ENCODE results near the gene SYT8. TPM values are rescaled to one million over a fixed set of nuclear protein-coding genes. Genes with fewer than 3 reads are reported as not detected.

Gene SYT8
- total RNA-seq, 1 donor from 2014 or later, result not detected

DNA sequence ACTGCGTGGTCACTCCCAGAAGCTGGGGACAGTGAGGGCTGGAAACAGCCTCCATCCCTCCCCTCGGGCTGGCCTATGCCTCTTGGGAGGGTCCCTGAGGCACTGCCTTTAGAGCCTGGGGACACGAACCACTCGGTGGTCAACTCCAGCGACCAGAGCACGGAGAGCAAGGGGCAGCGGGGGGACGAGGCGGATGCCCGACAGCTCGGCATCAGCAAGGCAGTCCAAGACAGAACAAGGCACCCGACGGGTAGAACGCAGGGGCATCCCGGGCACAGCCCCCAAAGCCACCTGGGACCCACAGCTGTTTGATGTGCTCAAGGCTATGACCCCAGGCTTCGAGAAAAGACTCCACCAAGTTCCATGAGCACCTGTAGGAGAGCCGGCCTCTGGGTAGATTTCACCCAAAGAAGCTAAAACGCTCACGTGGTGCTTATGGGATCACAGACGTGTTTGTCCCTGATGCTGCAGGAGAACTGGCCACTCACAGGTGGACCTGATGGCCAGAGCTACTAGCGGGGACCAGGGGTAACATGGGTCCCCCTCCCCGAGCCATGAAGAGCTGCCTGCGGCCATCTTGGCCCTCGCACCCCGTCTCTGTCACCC is 17.6 kb downstream of the SYT8 start:
- no peak for ATAC-seq (ENCODE audit: poor library complexity)
- intact Hi-C loops (cut with DNase I), result no loop called here
- no peak for DNase-seq

DNA sequence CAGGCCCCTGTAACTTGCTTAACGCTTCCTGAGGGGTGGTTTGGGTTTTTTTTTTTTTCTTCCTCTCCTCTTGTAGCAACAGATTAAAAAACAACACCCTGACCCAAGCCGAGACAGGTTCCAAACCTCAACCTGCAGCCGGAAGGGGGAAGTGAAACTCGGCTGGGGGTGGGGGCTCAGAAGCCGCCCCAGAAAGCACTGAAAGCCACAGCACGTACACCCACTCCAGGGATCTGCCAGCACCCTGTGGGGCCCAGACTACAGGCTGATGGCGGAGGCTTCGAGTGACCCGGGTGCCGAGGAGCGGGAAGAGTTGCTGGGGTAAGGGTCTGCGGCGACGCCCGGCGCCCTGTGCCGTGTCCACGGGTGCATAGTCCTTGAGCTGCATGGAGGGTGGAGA is 18.1 kb downstream of the SYT8 start, which contains the start of gene LSP1:
Gene LSP1, plus strand, starts transcription at position 208 of the 400 bp plus-strand sequence. Its CDS starts 61 bp downstream, at position 269.
- ATAC-seq (ENCODE audit: poor library complexity) (peak; percentile 13), DNase-seq (no peak)
- intact Hi-C loops (cut with DNase I), result no loop called here

DNA sequence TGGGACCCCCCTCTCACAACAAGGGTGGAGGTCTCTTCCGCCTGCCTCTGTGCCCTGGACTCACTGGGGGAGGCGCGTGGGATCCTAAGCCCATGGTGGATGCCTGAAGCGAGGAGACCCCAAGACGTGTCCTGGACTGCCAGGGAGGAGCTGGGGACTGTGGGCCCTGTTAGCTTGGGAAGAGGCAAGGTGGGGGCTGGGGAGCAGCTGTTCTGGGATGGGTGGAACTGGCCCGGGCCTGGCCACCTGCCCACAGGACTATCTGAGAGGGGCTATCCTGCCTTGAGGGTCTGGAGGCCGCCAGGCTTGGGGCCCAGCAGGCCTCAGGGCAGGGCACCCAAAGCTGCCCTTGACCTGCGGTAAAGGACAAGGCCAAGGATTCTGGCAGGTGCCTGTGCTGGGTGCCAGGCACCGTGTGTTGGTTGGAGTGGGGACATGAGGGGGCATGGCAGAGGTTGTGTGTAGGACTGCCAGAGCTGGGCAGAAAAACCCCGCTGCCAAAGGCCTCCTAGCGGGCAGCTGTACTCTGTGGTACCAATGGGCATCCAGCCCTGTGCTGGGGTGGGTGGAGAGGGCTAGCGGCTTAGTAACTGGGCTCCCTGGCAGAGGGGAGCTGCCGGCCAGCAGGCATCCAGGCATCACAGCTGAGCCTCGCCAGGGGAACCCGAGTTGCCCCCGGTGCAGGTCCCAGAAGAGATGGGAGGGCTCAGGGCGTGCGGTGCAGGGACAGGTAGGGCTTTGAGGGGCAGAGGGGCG is 18.8 kb downstream of the SYT8 start:
- ATAC-seq (ENCODE audit: poor library complexity), result no peak
- intact Hi-C loops (cut with DNase I), result no loop called here
- no peak for DNase-seq

DNA sequence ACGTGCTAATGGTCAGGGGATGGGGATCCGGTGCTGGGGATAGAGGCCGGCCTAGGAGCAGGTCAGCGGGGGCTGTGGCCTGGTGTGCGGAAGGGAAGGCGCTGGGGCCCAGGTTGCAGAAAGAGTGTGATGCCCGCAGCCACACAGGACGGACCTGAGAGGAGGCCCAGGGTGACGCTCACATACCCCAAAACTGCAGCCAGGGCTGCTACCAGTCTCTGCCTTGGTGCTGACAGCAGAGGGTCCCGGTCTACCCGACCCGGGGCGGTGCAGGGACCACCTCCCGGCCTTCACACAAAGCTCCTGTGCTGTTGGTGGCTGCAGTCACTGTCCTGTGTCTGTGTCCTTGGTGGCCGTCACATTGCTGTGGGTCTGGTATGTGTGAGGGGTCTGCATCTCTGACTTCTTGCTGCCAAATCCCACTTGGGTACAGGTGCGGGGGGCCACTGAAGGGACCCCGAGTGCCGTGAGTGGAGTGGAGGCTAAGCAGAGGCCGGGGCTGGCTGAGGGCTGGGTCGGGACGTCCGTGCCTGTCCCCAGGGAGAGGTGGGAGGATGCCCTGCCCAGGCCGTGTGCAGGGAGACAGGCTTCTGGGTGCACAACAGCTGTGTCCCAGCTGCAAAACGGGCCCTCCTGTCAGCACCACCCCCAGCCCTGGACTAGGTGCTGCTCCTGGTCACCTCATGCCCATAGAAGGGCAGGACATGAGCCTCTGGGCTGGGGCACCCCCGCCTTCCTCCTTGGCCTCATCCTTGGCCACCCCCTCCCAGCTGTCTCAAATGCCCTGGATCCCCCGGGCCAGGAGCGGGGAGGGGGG is 19.6 kb downstream of the SYT8 start:
- intact Hi-C loops (cut with DNase I), result no loop called here
- no peak for DNase-seq
- no peak for ATAC-seq (ENCODE audit: poor library complexity)

DNA sequence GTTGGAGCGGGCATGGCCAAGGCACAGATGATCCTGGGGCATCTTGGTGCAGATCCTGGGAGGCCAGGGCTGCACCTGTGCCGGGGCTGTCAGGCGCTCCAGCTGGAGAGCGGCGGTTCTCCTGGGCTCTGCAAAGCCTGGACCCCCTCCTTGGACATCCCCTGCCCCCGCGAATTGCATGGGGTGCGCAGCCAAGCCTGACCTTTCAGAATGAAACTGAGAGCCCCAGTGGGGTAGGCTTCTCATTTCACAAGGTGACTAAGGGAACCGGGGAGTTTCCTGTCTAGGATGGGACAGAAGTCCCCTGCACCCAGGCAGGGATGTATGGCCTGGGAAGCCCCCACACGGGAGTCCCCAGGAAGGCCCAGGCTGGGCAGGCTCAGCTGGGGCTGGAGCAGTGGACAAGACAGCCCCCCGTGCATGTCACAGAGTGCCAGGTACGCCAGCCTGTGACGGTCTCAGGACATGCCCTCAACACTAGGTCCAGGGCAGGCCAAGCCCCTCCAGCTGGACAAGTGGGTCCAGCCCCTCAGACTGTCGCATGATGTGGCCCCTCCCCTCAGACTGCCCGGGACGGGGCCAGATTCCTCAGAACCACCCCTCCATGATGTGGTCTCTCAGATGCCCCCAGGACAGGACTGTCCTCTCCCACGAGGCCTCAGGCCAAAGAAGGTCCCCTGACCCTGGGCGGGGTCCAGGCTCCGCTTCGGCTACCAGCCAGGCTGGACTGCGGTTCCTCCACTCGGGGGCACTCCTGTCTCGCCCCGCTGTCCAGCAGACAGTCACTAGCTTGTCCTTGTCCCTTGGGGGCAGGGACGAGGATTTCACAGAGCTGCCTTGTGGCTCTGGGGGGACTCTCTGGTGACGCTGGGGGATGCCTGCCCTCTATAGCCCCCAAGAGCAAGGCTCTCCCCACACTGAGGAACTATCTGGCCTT is 20.4 kb downstream of the SYT8 start:
- no peak for DNase-seq
- intact Hi-C loops (cut with DNase I), result no loop called here
- ATAC-seq (ENCODE audit: poor library complexity), result no peak

DNA sequence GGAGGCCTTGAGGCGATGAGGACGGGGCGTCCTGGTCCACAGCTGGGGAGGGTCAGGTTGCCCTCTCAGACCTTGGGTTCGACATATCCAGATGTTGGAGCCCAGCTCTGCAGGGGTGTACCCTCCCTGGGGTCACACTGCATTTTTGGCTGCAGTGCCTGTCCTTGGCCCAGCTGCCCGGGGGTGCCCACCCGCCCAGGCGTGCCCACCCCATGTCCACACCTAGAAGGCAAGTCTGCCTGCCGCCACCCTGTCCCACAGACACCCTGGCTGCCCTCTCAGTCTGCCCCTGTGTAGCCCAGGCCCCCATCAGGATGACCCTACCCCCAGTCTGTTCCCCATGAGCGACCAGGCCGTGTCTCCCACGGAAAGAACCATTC is 21.1 kb downstream of the SYT8 start:
- intact Hi-C loops (cut with DNase I), result no loop called here
- DNase-seq, result no peak

DNA sequence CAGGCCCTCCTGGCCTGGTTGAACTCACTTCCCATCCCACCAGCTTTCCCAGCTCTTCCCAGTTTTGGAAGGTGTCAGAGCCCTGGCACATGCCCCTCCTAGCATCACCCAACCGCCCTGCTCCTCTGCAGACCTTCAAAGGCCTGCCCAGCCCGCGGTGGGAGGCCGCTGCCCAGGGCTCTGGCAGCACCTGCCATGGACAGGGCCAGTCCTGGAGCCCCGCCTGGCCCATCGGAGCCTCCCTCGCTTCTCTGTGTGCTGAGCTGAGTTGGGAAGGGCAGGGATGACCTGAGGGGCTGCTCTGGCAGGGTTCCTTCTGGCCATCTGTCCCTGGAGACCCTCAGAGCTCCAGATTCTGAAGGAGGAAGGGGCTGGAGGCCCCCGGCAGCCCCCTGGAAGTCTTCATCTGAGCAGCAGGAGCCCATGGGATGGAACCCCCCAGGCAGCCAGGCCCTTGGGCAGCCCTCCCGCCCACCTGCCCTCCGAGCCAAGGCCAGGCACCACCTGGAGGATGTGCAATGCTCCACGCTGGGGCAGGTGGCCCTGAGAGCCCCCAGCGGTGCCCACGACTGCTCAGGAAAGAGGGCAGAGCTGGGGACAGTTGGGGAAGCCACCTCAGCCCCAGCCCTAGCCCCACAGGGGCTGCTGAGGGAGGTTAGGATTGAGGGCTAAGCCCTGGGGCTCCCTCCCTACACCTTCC is 21.7 kb downstream of the SYT8 start:
- ATAC-seq (ENCODE audit: poor library complexity), result no peak
- DNase-seq, result no peak
- intact Hi-C loops (cut with DNase I), result no loop called here

More for the DNA sequence above, 21.1 kb downstream of the SYT8 start:
- ATAC-seq (ENCODE audit: poor library complexity), result no peak

DNA sequence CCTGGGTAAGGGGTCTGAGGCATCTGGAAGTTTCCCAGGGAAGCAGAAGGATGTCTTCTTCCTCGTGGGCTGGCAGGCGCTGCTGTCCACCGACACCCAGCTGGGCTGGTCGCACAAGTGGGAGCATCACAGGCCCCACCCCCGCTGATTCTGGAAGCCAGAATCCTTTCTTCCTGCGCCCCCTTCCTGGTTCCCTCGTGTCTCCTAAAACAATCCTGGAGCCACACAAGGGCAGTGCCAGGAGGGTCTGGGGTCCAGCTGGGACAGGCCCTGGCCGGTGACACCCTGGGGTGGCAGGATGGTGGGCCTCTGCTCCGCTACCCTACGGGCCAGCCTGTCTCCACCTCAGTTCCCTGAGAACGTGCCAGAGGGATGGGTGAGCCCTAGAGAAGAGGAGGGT is 22.3 kb downstream of the SYT8 start:
- no peak for DNase-seq
- ATAC-seq (ENCODE audit: poor library complexity), result no peak
- intact Hi-C loops (cut with DNase I), result no loop called here

DNA sequence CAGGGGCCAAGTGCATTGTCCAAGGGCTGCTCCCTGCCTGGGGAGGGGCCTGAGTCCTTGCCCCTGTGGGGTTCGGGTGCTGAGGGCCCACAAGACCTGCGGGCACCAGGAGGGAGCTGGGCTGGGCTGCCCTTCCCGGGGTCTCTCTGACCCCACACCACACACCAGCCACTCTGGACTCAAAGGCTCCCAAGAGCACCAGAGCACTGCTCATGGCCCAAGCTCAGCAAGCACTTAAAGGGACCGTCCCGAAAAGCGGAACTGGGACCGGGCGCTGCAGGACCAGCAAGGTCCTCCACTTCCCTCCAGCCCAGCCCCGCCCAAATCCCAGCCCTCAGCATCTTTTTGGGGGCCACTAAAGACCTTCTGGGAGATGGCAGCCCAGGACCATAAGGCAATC is 23.4 kb downstream of the SYT8 start:
- intact Hi-C loops (cut with DNase I), result no loop called here
- DNase-seq (no peak), ATAC-seq (ENCODE audit: poor library complexity) (no peak)

DNA sequence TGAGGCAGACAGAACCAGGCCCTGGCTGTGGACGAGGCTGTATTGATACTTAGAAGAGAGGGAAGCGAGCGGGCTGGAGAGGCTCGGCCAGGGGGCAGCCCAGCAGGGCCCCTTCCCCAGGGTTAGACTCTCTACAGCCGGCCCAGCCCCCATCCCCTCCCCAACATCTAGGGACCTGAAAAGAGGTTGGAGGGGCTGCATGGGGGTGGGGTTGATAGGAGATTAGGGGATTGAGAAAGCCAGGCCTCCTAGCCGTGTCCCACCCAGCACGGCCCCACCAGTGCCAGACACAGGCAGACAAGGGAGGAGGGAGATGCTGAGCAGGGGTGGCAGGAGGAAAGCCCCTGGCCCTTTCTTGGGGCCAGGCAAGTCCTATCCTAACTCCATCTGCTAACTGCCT is 23.8 kb downstream of the SYT8 start:
- DNase-seq, result no peak
- intact Hi-C loops (cut with DNase I), result no loop called here

DNA sequence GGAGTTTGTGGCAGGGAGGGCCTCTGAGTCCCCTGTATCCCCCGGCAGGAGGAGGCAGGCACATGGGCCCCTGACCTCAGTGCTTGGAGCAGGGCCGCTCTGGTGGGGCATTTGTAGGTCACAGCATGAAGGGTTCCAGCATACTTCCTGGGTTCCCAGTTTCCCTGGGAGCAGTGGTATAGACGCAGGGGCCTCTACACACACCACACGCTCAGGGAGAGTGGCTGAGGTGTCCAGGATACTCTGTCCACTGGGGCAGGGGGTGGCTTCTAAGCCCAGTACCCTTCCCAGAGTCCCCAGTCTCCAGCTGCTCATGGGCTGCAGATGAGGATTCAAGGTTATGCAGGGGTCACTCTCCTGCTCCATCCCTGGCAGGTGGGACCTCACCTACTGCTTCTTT is 24.2 kb downstream of the SYT8 start:
- DNase-seq, result no peak
- no peak for ATAC-seq (ENCODE audit: poor library complexity)
- intact Hi-C loops (cut with DNase I), result no loop called here

More for the DNA sequence above, 23.8 kb downstream of the SYT8 start:
- no peak for ATAC-seq (ENCODE audit: poor library complexity)

DNA sequence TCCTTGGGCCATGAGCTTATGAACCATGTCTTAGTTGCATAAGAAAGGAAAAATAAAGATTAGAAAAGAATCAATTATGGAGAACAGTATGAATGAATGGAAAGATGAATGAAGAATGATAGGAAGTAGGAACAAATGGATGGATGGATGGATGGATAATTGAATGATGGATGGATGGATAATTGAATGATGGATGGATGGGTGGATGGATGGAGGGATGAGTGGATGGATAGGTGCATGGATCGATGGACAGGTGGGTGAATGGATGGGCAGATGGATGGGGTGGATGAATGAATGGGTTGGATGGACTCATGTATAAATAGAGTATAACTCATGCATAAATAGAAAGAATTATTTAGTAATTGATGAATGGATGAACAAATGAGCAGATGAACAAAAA is 25.3 kb downstream of the SYT8 start:
- no peak for ATAC-seq (ENCODE audit: poor library complexity)
- DNase-seq, result no peak
- intact Hi-C loops (cut with DNase I), result no loop called here

DNA sequence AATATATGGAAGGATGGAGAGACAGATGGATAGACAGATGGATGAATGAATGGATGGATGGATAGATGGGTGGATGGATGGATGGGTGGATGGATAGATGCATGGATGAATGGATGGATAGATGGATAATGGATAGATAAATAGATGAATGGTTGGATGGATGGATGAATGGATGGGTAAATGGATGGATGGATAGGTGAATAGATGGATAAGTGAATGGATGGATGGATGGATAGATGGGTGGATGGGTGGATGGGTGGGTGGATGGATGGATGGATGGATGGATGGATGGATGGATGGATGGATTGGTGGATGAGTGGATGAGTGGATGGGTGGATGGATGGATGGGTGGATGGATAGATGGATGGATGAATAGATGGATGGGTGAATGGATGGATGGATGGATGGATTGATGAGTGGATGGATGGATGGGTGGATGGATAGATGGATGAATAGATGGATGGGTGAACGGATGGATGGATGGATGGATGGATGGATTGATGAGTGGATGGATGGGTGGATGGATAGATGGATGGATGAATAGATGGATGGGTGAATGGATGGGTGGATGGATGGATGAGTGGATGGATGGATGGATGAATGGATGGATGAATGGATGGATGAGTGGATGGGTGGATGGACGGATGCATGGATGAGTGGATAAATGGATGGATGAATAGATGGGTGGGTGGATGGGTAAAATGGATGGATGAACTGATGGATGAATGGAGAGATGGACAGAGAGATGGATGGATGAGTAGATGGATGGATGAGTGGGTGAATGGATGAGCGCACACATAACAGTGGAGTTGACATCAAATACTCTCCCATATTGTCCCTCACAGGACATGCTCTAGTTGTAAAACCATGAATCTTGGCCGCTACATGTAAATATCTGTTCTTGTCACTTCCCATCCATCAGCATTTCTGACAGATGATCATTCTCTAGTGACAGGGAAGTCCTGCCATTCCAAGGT is 26.9 kb downstream of the SYT8 start:
- intact Hi-C loops (cut with DNase I), result no loop called here
- no peak for DNase-seq
- no peak for ATAC-seq (ENCODE audit: poor library complexity)

DNA sequence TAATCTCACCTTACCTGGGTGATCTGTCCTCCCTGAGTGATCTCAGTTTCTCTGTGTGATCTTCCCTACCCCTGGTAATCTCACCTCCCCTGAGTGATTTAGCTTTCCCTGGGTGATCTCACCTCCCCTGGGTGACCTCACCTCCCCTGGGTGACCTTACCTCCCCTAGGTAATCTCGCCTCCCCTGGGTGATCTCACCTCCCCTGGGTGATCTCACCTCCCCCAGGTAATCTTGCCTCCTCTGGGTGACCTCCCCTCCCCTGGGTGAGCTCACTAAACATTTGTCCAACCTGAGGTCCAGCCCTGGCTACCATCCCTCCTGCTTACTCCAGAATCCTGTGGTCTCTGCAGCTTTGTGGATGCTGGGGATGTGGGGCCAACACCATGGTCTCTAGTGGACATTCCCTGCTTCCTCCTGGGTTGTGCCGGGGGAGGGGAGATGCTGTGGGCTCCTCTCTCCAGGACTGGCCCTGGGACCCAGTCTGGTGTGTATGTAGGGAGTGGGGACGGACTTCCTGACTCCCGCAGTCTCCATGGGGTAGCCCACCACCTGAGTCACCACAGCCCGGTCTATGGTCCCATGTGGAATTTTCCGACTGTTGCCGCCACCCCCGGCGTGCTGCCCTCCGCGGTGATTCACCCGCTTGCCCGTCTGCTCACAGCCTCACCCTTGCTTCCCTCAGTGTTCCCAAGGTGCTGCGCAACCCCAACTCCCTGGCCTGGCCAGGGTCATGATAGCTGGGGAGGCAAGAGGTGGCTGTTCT is 28.0 kb downstream of the SYT8 start:
- intact Hi-C loops (cut with DNase I), result no loop called here
- peak; percentile 34 for DNase-seq
- no peak for ATAC-seq (ENCODE audit: poor library complexity)

DNA sequence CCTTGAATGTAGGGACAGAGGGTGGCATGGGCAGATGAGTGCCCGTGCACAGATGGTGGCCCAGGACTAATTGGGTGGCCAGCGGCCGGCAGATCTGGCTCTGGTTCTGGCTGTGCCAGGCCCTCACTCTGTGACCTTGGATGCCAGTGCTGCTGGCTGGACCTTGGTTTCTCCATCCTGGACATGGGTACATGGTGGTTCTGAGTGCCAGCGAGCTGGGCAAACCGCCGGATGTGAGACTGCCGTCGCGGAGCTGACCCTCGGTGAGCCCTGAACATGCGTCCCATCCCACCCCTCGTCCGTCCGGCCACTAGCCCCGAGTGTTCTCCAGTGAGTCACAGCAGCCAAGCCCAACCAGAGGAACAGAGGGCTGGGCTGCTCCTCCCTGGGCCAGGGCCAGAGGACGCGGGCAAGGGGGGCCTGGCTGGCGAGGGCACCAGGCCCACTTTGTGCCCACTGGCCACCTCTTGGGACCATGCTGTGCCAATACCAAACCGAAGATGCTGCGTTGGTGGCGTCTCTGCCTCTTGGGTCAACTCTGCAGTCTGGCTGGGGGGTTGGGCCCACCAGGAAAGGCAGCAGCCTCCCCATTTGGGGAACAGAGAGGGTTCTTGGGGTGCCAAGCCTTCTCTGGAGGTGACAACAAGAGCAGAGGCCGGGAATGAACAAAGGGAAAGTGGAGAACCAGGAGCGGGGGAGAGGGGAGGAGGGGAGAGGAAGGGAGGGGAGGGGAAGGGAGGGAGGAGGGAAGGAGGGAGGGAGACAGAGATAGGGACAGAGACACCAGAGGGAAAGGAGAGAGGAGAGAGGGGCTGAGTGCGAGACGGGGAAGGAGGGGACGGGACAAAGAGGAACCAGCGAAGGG is 28.8 kb downstream of the SYT8 start:
- ATAC-seq (ENCODE audit: poor library complexity) (peak; percentile 87), DNase-seq (peak; percentile 93)
- intact Hi-C loops (cut with DNase I), result no loop called here
